Activated T-helper 17 cell treated with anti-CD3 and anti-CD28 coated beads, Interleukin-2, amount 50 U/mL, for 72 hours (primary cell): Measurements from ENCODE around the gene FBXL15. TPM values are rescaled to one million over a fixed set of nuclear protein-coding genes. Genes with fewer than 3 reads are reported as not detected.

ENCODE experiments used
- ATAC-seq: fragments of 150-1000 bp; cut with Tn5 transposase; replicated peaks from 2 replicates; pipeline ENCODE4 v1.10.0; 2021; ENCODE audit warnings: mild to moderate bottlenecking, moderate library complexity
- H3K27ac Mint-ChIP-seq: one replicate; pipeline ENCODE4 v1.8.0; 2022; ENCODE audit warnings: mixed read lengths
- H3K27me3 Mint-ChIP-seq: one replicate; pipeline ENCODE4 v1.8.0; 2022; ENCODE audit warnings: mixed read lengths
- H3K36me3 Mint-ChIP-seq: one replicate; pipeline ENCODE4 v1.8.0; 2022; ENCODE audit warnings: low read depth, mild to moderate bottlenecking, mixed read lengths
- H3K4me1 Mint-ChIP-seq: one replicate; pipeline ENCODE4 v1.8.0; 2022; ENCODE audit warnings: mixed read lengths
- H3K4me3 Mint-ChIP-seq: one replicate; pipeline ENCODE4 v1.8.0; 2022; ENCODE audit warnings: mild to moderate bottlenecking, mixed read lengths
- H3K9me3 Mint-ChIP-seq: one replicate; pipeline ENCODE4 v1.8.0; 2022; ENCODE audit warnings: mixed read lengths
- total RNA-seq, 2 donors: library from RNA; stranded (reverse); gene quantifications; one replicate each; pipeline ENCODE4 v1.2.3, GENCODE V29; 2022

The FBXL15 gene
- total RNA-seq, 2 donors from 2014 or later: 12.6 to 15.4 TPM

GRCh38 chr10:102422545-102423129, 2.0 kb downstream of the FBXL15 start:
- H3K27me3 Mint-ChIP-seq: peaks cover 5% of the 10 kb centered on the region
- peaks cover 16% of the 10 kb centered on the region for H3K36me3 Mint-ChIP-seq
- H3K27ac Mint-ChIP-seq: peak overlapping the region; percentile 46
- H3K4me3 Mint-ChIP-seq: peak overlapping the region; percentile 99
- H3K4me1 Mint-ChIP-seq: peaks cover 18% of the 10 kb centered on the region
- H3K9me3 Mint-ChIP-seq: no peaks in the 10 kb centered on the region
- ATAC-seq: peak; percentile 36

- no peak for ATAC-seq
- Mint-ChIP-seq H3K27me3 (no peaks in the 10 kb centered on the region), H3K4me3 (peak overlapping the region; percentile 99), H3K27ac (peak overlapping the region; percentile 41), H3K4me1 (peaks cover 20% of the 10 kb centered on the region), H3K9me3 (no peaks in the 10 kb centered on the region), H3K36me3 (peaks cover 16% of the 10 kb centered on the region)
Measured at GRCh38 chr10:102423372-102423968, 2.8 kb downstream of the FBXL15 start.

DNA sequence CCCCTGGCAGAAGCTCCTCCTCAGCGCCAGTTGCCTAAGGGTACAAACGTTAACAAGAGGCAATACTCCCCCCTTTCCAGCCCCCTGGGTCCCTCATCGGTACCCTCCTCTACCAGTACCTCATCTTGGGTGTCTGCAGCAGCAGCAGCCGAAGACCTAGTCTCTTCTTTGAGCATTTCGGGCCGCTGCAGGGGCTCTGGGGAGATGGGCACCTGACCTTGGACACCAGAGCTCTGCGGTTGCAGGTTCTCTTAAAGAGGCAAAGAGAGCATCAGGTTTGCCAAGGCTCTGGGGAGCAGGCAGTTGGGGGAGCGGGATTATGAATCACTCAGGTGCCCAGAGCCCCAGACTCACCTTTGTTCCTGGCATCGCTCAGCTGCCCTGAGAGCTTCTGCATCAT, 3.5 kb downstream of the FBXL15 start:
- peaks cover 16% of the 10 kb centered on the region for H3K36me3 Mint-ChIP-seq
- H3K27me3 Mint-ChIP-seq: no peaks in the 10 kb centered on the region
- H3K27ac Mint-ChIP-seq: no peak overlapping the region
- no peaks in the 10 kb centered on the region for H3K9me3 Mint-ChIP-seq
- H3K4me1 Mint-ChIP-seq: peaks cover 18% of the 10 kb centered on the region
- H3K4me3 Mint-ChIP-seq: no peak overlapping the region
- ATAC-seq: no peak

DNA sequence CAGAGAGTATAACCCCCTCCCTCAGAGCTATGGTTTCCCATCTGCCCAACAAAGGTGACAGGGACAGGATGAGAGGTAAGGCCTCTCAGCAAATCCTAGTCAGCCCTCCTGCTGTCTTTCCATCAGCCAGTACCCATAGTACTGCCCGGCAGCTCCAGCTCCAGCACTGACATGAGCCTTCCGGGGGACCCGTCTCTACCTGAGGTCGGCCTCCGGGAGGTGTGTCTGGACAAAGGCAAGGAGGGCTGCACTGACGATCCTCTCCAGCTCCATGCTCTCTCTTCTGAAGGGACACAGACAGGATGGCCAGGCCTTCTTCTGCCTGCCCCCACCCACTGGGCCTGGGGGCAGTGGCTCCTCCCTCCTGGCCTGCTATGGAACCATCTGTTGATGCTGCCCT, 4.3 kb downstream of the FBXL15 start:
- Mint-ChIP-seq H3K4me3 (no peak overlapping the region), H3K36me3 (peaks cover 16% of the 10 kb centered on the region), H3K9me3 (no peaks in the 10 kb centered on the region), H3K27me3 (no peaks in the 10 kb centered on the region), H3K4me1 (peaks cover 15% of the 10 kb centered on the region), H3K27ac (no peak overlapping the region)
- no peak for ATAC-seq

- no peak overlapping the region for H3K4me3 Mint-ChIP-seq
- H3K27ac Mint-ChIP-seq: peak overlapping the region; percentile 39
- no peaks in the 10 kb centered on the region for H3K27me3 Mint-ChIP-seq
- peaks cover 16% of the 10 kb centered on the region for H3K36me3 Mint-ChIP-seq
- no peaks in the 10 kb centered on the region for H3K9me3 Mint-ChIP-seq
- ATAC-seq: no peak
- H3K4me1 Mint-ChIP-seq: peaks cover 15% of the 10 kb centered on the region
Measured at GRCh38 chr10:102425444-102425843, 4.8 kb downstream of the FBXL15 start.

DNA sequence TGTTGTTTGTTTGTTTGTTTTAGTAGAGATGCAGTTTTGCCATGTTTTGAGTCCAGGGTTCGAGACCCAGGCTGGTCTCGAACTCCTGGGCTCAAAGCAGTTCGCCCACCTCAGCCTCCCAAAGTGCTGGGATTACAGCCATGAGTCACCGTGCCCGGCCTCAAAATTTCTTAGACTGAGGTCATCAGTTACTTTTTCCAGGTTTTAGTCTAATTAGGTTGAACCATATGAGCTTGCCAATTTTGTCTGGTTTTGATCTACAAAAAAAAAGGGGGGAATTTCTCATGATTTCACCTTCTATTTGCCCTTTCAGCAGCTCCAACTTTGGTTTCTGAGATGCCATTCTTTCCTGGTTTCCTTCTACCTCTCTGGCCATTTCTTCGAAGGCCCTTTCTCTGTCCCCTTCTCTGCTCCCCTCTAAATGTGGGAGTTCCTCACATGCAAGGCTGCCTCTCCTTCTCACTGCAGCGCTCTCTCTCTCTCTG, 6.2 kb downstream of the FBXL15 start:
- Mint-ChIP-seq H3K9me3 (no peaks in the 10 kb centered on the region), H3K4me1 (peaks cover 20% of the 10 kb centered on the region), H3K36me3 (peaks cover 9% of the 10 kb centered on the region), H3K27ac (peak overlapping the region; percentile 35), H3K27me3 (no peaks in the 10 kb centered on the region), H3K4me3 (peak overlapping the region; percentile 10)
- peak; percentile 20 for ATAC-seq

- Mint-ChIP-seq H3K27ac (no peak overlapping the region), H3K27me3 (no peaks in the 10 kb centered on the region), H3K36me3 (no peaks in the 10 kb centered on the region), H3K4me1 (peaks cover 22% of the 10 kb centered on the region), H3K9me3 (no peaks in the 10 kb centered on the region), H3K4me3 (no peak overlapping the region)
- no peak for ATAC-seq
Measured at GRCh38 chr10:102429468-102429867, 8.8 kb downstream of the FBXL15 start.

DNA sequence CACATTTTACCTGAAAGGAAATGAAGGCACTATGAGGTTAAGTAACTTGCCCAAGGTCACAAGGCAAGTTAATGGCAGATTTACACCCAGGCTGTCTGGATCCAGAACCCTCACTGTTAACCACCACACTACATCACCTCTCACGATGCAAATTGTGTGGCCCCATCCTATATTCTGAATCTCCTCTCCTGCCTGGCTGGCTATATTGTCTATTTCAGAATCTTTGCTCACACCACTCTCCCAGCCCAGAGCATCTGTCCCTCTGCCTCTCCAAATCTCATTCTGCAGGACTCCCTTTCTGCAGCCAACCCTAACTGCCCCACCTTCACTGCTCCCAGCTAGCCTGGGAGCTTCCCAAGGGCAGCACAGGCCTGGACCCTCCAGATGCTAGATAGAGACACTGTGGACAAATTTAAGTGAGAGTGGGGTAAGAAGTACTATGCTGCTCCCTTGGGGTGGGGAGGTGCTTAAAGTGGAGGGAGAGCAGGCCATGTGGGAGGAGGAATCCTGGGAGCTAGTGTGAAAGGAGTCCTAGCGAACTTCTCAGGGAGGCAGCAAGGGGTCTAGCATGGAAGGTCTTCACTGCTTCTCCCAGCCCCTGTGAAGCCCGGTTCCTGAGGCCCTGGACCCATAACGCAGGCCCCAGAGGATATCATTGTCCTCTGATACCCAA, 11.0 kb downstream of the FBXL15 start:
- no peaks in the 10 kb centered on the region for H3K9me3 Mint-ChIP-seq
- H3K27ac Mint-ChIP-seq: peak overlapping the region; percentile 93
- peaks cover 33% of the 10 kb centered on the region for H3K4me1 Mint-ChIP-seq
- no peaks in the 10 kb centered on the region for H3K27me3 Mint-ChIP-seq
- peak overlapping the region; percentile 93 for H3K4me3 Mint-ChIP-seq
- ATAC-seq: no peak
- H3K36me3 Mint-ChIP-seq: no peaks in the 10 kb centered on the region

GRCh38 chr10:102432162-102432950, 11.7 kb downstream of the FBXL15 start, which contains the start of gene CUEDC2:
Gene CUEDC2 (minus strand): TSS chr10:102432574. CDS start chr10:102425188, 7,386 bp downstream.
- peak; percentile 96 for ATAC-seq
- Mint-ChIP-seq H3K36me3 (peaks cover 2% of the 10 kb centered on the region), H3K4me3 (peak within 1 kb of the TSS; percentile 93), H3K27ac (peak within 1 kb of the TSS; percentile 93), H3K9me3 (no peaks in the 10 kb centered on the region), H3K4me1 (peaks cover 30% of the 10 kb centered on the region), H3K27me3 (no peaks in the 10 kb centered on the region)

DNA sequence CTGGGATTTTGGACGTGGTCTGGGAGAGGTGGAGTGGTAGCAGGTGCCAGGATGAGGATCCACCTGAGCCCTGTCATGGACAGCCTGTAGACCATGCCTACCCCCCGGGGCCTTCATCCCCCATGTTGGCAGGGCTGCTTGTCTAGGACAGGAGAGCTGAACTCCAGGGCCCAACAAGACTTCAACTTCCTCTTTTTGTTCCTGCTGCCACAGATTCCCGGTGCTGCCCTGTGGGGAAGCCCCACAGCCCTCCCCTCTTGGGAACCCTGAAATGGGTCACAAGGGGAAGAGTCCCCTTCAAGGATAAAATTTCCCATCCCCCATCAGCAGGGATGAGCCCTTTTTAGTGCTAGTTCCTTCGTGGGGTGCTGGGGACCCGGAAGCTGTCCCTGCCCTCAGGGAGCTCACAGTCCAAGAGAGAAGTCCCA, 13.0 kb downstream of the FBXL15 start:
- Mint-ChIP-seq H3K27ac (peak overlapping the region; percentile 93), H3K36me3 (peaks cover 11% of the 10 kb centered on the region), H3K9me3 (no peaks in the 10 kb centered on the region), H3K4me3 (peak overlapping the region; percentile 93), H3K27me3 (no peaks in the 10 kb centered on the region), H3K4me1 (peaks cover 34% of the 10 kb centered on the region)
- ATAC-seq: no peak

DNA sequence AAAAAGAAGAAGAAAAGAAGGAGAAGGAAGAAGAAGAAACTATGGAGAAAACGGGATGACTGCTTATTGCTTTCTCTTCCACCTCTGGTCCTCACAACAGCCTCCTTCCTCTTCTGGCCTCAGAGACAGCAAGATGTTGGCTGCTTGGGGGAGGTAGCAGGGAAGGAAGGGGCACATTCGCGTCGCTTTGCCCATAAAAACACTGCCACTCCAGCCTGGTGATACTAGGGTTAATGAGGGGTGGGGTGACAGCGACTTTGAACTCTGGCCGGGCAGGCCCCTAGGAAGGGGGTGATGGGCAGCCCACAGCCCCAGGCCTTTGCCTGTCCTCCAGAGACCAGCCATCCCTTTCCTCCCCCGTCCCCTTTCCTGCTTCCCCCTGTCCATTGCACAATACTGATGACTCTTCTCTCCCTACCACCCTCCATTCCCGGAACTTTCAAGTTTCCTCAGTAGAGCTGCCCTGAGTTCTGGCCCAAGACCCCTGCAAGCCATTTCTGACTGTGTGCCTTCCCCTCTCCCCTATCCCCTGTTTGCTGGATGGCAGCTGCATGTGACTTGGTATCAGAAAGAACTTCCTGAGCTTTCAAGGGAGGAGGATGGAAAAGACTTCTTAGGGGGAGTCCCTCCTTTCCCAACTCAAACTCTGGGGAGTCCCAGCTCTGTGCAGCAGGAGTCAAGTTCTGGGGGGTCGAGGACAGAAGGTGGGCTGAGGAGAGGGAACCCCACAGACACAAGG, 13.9 kb downstream of the FBXL15 start:
- Mint-ChIP-seq H3K27me3 (no peaks in the 10 kb centered on the region), H3K27ac (peak overlapping the region; percentile 82)

DNA sequence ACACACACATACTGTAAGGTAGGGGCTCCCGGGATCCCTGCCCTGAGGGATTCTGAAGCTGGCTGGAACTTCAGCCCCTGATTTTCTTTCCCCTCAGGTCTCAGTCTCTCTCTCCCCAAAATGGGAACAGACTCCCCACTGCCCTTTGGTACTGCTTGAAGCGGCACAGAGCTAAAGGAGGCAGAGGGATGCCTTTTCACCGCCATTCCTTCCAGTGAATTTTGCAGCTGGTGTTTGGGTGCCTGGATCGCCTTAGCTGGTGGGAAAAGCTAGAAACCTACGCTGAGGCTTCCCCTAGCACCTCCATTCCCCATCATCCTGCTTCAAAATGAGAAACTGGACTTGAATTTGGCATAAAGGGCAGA, 14.5 kb downstream of the FBXL15 start:
- Mint-ChIP-seq H3K4me1 (peaks cover 34% of the 10 kb centered on the region), H3K4me3 (peak overlapping the region; percentile 89), H3K27ac (peak overlapping the region; percentile 82), H3K36me3 (peaks cover 11% of the 10 kb centered on the region), H3K27me3 (no peaks in the 10 kb centered on the region), H3K9me3 (no peaks in the 10 kb centered on the region)
- no peak for ATAC-seq

More for the DNA sequence above, 13.9 kb downstream of the FBXL15 start:
- Mint-ChIP-seq H3K4me1 (peaks cover 34% of the 10 kb centered on the region), H3K9me3 (no peaks in the 10 kb centered on the region), H3K36me3 (peaks cover 11% of the 10 kb centered on the region), H3K4me3 (peak overlapping the region; percentile 89)
- no peak for ATAC-seq

GRCh38 chr10:102435529-102436233, 15.0 kb downstream of the FBXL15 start:
- H3K36me3 Mint-ChIP-seq: peaks cover 11% of the 10 kb centered on the region
- no peaks in the 10 kb centered on the region for H3K27me3 Mint-ChIP-seq
- H3K4me1 Mint-ChIP-seq: peaks cover 34% of the 10 kb centered on the region
- H3K4me3 Mint-ChIP-seq: peak overlapping the region; percentile 89
- no peaks in the 10 kb centered on the region for H3K9me3 Mint-ChIP-seq
- ATAC-seq: peak; percentile 18
- peak overlapping the region; percentile 82 for H3K27ac Mint-ChIP-seq
